ENCODE results near the gene METTL2A.

DNA sequence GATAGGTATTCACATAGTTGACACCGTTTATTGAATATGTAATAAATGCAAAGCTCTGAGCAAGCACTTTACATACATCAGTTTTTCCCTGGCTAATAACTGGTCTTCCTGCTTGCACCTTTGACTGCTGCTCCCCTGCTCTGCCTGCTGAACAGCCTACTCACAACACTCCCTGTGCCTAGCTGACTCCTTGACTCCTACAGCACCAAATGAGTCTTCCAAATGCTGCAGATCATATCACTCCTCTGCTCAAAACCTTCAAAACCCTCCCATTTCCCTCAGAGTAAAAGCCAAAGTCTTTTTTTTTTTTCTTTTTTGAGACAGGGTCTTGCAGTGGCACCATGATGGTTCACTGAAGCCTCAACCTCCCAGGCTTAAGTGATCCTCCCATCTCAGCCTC lies 24.8 kb upstream of the METTL2A start:
- TF ChIP-seq, protein P1, sequence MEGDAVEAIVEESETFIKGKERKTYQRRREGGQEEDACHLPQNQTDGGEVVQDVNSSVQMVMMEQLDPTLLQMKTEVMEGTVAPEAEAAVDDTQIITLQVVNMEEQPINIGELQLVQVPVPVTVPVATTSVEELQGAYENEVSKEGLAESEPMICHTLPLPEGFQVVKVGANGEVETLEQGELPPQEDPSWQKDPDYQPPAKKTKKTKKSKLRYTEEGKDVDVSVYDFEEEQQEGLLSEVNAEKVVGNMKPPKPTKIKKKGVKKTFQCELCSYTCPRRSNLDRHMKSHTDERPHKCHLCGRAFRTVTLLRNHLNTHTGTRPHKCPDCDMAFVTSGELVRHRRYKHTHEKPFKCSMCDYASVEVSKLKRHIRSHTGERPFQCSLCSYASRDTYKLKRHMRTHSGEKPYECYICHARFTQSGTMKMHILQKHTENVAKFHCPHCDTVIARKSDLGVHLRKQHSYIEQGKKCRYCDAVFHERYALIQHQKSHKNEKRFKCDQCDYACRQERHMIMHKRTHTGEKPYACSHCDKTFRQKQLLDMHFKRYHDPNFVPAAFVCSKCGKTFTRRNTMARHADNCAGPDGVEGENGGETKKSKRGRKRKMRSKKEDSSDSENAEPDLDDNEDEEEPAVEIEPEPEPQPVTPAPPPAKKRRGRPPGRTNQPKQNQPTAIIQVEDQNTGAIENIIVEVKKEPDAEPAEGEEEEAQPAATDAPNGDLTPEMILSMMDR (conservative IDR thresholded peaks at IDR 0.05) = no peak
- no peak for TF ChIP-seq ZFX (IDR thresholded peaks at IDR 0.05)

Data from C4-2B (cell line).